Measurements from ENCODE around the gene JADE1.

DNA sequence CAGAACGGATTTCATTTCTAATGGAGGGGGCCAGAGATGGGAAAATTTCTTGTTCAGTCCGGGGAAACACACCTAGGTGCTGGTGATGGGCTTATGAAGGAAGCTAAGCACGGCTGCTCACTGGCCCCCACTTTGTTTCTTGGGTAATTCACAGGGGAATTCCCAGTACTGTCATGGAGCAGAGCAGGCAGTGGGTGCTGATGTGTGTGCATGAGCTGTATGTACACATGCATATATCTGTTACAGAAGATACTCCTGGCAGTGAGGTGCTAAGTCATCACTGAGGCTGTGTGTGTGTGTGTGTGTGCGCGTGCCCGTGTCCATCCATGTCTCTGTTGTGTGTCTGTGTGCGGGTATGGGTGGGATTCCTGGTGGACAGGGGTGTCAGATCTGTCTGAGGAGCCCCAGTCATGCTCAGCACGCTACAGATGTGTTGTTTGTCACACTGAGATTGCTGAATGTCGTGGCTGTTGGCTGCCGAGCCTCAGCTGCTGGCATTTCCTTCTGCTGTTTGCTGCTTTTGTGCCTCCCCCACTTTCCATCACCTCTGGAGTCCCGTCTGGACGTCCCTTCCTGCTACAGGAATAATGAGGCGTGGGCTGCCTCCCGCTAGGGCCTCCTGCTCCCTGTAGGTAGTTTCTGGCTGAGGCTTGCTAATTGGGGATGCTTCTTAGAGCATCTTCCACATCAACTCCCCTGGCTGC, 53.3 kb downstream of the JADE1 start:
- TF ChIP-seq, protein P1, sequence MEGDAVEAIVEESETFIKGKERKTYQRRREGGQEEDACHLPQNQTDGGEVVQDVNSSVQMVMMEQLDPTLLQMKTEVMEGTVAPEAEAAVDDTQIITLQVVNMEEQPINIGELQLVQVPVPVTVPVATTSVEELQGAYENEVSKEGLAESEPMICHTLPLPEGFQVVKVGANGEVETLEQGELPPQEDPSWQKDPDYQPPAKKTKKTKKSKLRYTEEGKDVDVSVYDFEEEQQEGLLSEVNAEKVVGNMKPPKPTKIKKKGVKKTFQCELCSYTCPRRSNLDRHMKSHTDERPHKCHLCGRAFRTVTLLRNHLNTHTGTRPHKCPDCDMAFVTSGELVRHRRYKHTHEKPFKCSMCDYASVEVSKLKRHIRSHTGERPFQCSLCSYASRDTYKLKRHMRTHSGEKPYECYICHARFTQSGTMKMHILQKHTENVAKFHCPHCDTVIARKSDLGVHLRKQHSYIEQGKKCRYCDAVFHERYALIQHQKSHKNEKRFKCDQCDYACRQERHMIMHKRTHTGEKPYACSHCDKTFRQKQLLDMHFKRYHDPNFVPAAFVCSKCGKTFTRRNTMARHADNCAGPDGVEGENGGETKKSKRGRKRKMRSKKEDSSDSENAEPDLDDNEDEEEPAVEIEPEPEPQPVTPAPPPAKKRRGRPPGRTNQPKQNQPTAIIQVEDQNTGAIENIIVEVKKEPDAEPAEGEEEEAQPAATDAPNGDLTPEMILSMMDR (CRISPR knock-in tag; IDR thresholded peaks at IDR 0.05), result no peak
- TF ChIP-seq POLR2AphosphoS5 (IDR thresholded peaks at IDR 0.05; ENCODE audit: low read depth, low read length) (no peak), MEIS1 (CRISPR knock-in tag; IDR thresholded peaks at IDR 0.05; ENCODE audit: borderline replicate concordance) (no peak), ZKSCAN1 (IDR thresholded peaks at IDR 0.05; ENCODE audit: low read length) (no peak), ZNF207 (IDR thresholded peaks at IDR 0.05; ENCODE audit: borderline replicate concordance) (no peak), ZNF274 (CRISPR knock-in tag; IDR thresholded peaks at IDR 0.05) (no peak), HDAC2 (CRISPR knock-in tag; IDR thresholded peaks at IDR 0.05) (no peak), EP300 (IDR thresholded peaks at IDR 0.05; ENCODE audit: low read depth in 2 of 2, low read length in 2 of 2) (no peak), EP300 (CRISPR knock-in tag; IDR thresholded peaks at IDR 0.05; ENCODE audit: borderline replicate concordance) (no peak), MYC (CRISPR knock-in tag; IDR thresholded peaks at IDR 0.05; ENCODE audit: borderline replicate concordance) (no peak)
- TF ChIP-seq, protein P2, sequence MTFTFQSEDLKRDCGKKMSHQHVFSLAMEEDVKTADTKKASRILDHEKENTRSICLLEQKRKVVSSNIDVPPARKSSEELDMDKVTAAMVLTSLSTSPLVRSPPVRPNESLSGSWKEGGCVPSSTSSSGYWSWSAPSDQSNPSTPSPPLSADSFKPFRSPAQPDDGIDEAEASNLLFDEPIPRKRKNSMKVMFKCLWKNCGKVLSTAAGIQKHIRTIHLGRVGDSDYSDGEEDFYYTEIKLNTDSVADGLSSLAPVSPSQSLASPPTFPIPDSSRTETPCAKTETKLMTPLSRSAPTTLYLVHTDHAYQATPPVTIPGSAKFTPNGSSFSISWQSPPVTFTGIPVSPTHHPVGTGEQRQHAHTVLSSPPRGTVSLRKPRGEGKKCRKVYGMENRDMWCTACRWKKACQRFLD (CRISPR knock-in tag; IDR thresholded peaks at IDR 0.05; ENCODE audit: borderline replicate concordance), result no peak
